Measurements from ENCODE around the gene ZNFX1.

The ZNFX1 gene

GRCh38 chr20:49281059-49281912 lies 3.4 kb upstream of the ZNFX1 start:
- DNase-seq (ENCODE audit: low read depth, low spot score), result no peak
- H3K4me3 ChIP-seq (ENCODE audit: low read length), result no peak overlapping the region

GRCh38 chr20:49280463-49281058 lies 2.7 kb upstream of the ZNFX1 start:
- no peak for DNase-seq (ENCODE audit: low read depth, low spot score)
- H3K4me3 ChIP-seq (ENCODE audit: low read length), result peak overlapping the region; percentile 99

GRCh38 chr20:49279677-49280462 lies 2.0 kb upstream of the ZNFX1 start:
- DNase-seq (ENCODE audit: low read depth, low spot score), result no peak

GRCh38 chr20:49278818-49279676 lies 1.2 kb upstream of the ZNFX1 start:
- H3K4me3 ChIP-seq (ENCODE audit: low read length), result peak overlapping the region; percentile 99
- no peak for DNase-seq (ENCODE audit: low read depth, low spot score)

More at GRCh38 chr20:49279677-49280462, 2.0 kb upstream of the ZNFX1 start:
- peak overlapping the region; percentile 99 for H3K4me3 ChIP-seq (ENCODE audit: low read length)

- peak overlapping the region; percentile 99 for H3K4me3 ChIP-seq (ENCODE audit: low read length)
- no peak for DNase-seq (ENCODE audit: low read depth, low spot score)
These were observed 146 bp downstream of the ZNFX1 start for GRCh38 chr20:49277786-49278035.

DNA sequence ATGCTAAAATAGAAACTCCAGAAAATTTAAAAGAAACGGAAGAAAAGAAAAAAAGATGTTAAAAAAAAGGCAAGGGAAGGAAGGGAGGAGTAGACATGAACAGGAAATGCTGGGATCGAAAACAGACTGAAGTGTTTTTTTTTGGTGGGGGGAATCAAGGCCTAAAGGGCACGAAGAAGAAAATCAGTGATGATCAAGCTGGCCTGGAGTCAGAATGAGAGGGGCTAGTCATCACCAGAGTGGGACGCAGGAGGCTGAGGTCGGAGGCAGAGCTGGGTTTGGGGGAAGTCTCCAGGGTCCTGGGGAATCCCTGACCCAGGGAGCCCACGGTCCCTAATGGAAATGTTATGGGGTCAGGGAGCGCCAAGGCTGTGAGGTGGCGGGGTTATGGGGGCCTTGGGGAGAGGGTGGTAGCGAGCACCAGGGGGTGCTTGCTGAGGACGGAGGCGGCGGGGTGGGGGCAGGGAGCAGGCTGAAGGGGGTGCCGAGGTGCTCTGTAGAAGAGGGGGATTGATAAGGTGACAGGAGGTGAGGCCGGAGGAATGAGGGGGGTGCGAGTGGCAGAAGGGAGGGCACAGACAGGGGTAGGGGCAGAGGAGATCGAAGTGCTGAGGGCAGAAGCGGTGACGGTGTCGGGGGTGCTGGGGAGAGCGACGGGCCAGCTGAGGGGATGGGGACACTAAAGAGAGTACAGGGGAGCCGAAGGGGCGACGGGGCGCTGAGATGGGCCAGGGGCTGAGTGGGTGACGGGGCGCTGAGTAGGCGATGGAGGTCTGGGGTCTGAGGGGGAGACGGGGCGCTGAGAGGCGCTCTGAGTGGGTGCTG lies 684 bp downstream of the ZNFX1 start:
- DNase-seq (ENCODE audit: low read depth, low spot score), result no peak
- H3K4me3 ChIP-seq (ENCODE audit: low read length), result peak overlapping the region; percentile 99

- DNase-seq (ENCODE audit: low read depth, low spot score), result no peak
- H3K4me3 ChIP-seq (ENCODE audit: low read length), result peak overlapping the region; percentile 99
These were observed 1.5 kb downstream of the ZNFX1 start for GRCh38 chr20:49276161-49276960.

- no peak for DNase-seq (ENCODE audit: low read depth, low spot score)
- H3K4me3 ChIP-seq (ENCODE audit: low read length), result no peak overlapping the region
These were observed 2.2 kb downstream of the ZNFX1 start for GRCh38 chr20:49275636-49276035.

GRCh38 chr20:49275216-49275615 lies 2.6 kb downstream of the ZNFX1 start:
- no peak overlapping the region for H3K4me3 ChIP-seq (ENCODE audit: low read length)
- no peak for DNase-seq (ENCODE audit: low read depth, low spot score)

- no peak overlapping the region for H3K4me3 ChIP-seq (ENCODE audit: low read length)
- DNase-seq (ENCODE audit: low read depth, low spot score), result no peak
These were observed 4.1 kb downstream of the ZNFX1 start for GRCh38 chr20:49273696-49274277.

DNA sequence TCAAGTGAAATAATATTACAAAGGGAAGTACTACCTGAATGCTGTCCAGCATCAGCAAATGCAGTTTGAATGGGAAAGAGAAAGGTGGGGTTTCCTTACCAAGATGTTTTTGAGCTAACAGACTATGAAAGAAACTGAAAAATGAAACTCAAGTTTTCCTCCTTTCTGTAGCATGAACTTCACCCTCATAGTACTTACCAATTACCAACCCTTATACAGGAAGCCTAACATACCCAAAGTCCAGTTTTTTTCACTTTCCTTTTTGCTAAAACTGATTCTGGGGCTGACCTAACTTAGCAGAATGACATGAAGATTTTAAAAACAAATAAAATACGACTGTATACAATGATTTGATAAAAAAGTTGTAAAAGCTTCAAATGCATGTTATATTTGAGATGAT lies 5.2 kb downstream of the ZNFX1 start:
- DNase-seq (ENCODE audit: low read depth, low spot score), result no peak

DNA sequence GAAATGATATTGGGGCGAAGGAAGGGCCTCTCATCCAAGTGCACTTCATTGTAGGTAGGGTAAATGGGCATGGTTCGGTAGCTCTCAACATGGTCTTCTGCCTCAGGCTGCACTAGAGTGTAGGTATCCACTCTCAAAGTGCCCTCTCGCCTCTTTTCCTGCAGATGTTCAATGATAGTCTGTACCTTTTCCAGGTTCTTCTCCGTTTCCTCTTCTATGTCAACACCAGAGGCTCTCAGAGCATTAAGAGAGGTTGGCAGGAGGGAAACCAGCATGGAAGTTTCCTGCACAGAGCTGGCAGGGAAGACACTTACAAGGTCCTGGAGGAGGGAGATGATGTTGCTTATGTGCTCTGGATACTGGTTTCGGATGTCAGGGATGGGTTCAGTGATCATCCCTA lies 7.1 kb downstream of the ZNFX1 start:
- DNase-seq (ENCODE audit: low read depth, low spot score), result no peak
- no peak overlapping the region for H3K4me3 ChIP-seq (ENCODE audit: low read length)

More for the DNA sequence above, 5.2 kb downstream of the ZNFX1 start:
- H3K4me3 ChIP-seq (ENCODE audit: low read length), result no peak overlapping the region

GRCh38 chr20:49270177-49270576 lies 7.7 kb downstream of the ZNFX1 start:
- no peak overlapping the region for H3K4me3 ChIP-seq (ENCODE audit: low read length)

DNA sequence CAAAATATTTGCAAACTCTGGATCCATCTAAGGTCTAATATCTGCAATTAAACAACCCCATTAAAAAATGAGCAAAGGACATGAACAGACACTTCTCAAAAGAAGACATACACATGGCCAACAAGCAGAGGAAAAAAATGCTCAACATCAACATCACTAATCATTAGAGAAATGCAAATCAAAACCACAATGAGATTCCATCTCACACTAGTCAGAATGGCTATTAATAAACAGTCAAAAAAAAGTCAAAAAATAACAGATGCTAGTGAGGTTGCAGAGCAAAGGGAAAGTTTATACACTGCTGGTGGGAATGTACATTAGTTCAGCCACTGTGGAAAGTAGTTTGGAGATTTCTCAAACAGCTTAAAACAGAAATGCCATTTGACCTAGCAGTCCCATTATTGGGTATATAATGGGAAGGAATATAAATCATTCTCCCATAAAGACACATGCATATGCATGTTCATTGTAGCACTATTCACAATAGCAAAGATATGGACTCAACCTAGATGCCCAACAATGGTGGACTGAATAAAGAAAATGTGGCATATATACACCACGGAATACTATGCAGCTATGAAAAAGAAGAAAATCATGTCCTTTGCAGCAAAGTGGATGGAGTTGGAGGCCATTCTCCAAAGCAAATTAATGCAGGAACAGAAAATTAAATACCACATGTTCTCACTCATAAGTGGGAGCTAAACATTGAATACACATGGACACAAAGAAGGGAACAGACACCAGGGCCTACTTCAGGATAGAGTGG lies 9.1 kb downstream of the ZNFX1 start:
- H3K4me3 ChIP-seq (ENCODE audit: low read length), result no peak overlapping the region
- DNase-seq (ENCODE audit: low read depth, low spot score), result no peak

More at GRCh38 chr20:49270177-49270576, 7.7 kb downstream of the ZNFX1 start:
- no peak for DNase-seq (ENCODE audit: low read depth, low spot score)

GRCh38 chr20:49267327-49267726 lies 10.5 kb downstream of the ZNFX1 start:
- no peak overlapping the region for H3K4me3 ChIP-seq (ENCODE audit: low read length)
- DNase-seq (ENCODE audit: low read depth, low spot score), result no peak

- H3K4me3 ChIP-seq (ENCODE audit: low read length), result no peak overlapping the region
- DNase-seq (ENCODE audit: low read depth, low spot score), result no peak
These were observed 15.4 kb downstream of the ZNFX1 start for GRCh38 chr20:49262444-49262843.

DNA sequence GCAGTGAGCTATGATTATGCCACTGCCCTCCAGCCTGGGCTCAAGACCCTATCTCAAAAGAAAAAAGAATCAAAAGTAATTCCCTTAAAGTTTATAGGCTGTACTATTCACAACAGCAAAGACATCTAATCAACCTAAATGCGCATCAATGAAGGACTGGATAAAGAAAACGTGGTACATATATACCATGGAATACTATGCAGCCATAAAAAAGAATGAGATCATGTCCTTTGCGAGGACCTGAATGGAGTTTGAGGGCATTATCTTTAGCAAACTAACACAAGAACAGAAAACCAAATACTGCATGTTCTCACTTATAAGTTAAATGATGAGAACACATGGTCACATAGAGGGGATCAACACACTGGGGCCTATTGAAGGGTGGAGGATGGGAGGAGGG lies 16.7 kb downstream of the ZNFX1 start:
- H3K4me3 ChIP-seq (ENCODE audit: low read length), result no peak overlapping the region
- no peak for DNase-seq (ENCODE audit: low read depth, low spot score)

Data from Jurkat, Clone E6-1 (cell line).